HUES48 (cell line): Measurements from ENCODE around the gene TPM3.
A peak's percentile ranks its signal among the peaks of the same experiment; 100 is the strongest.

Experiments
- H3K27ac ChIP-seq: one replicate; pipeline ENCODE4 v1.7.0; 2013; ENCODE audit warnings: low read depth, low read length, inconsistent platforms
- H3K27me3 ChIP-seq: 2 replicates; pipeline ENCODE4 v1.6.1; 2013; ENCODE audit warnings: mild to moderate bottlenecking, low read length; ENCODE audit not compliant: control insufficient read depth, insufficient read depth
- H3K36me3 ChIP-seq: 2 replicates; pipeline ENCODE4 v1.6.1; 2013; ENCODE audit warnings: low read length; ENCODE audit not compliant: control insufficient read depth, insufficient read depth
- H3K4me1 ChIP-seq: 2 replicates; pipeline ENCODE4 v1.6.1; 2013; ENCODE audit warnings: mild to moderate bottlenecking, low read length; ENCODE audit not compliant: control insufficient read depth, insufficient read depth
- H3K4me3 ChIP-seq: 2 replicates; pipeline ENCODE4 v1.5.1; 2013; ENCODE audit warnings: mild to moderate bottlenecking, low read depth, low read length
- H3K9ac ChIP-seq: 2 replicates; pipeline ENCODE4 v1.6.1; 2013; ENCODE audit warnings: mild to moderate bottlenecking, low read depth, low read length, moderate library complexity
- H3K9me3 ChIP-seq: 2 replicates; pipeline ENCODE4 v1.6.1; 2013; ENCODE audit warnings: low read length; ENCODE audit not compliant: control insufficient read depth, insufficient read depth

TPM3 gene

DNA sequence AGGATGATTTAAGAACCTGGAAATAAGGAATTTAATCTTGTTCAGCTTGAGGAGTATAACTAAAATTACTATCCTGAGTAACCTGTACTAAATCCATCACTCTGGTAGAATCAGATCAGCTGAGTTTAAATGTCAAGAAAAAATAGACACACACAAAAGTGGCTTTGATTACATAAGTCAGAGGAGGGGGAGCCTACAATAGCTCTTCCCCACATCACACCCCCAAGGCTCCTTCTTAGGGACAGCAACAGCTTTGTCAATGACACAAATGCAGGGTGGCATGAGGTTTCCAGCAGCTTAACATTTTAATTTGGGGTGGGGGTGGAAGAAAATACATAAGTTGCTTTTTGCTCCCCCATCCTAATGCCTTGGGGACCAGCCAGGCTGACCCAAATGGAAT, 24.4 kb downstream of the TPM3 start:
- Histone ChIP-seq H3K4me3 (no peak overlapping the region), H3K36me3 (peaks cover 99% of the 10 kb centered on the region), H3K9me3 (no peaks in the 10 kb centered on the region), H3K9ac (no peak overlapping the region), H3K27me3 (no peaks in the 10 kb centered on the region), H3K4me1 (no peaks in the 10 kb centered on the region), H3K27ac (no peak overlapping the region)

DNA sequence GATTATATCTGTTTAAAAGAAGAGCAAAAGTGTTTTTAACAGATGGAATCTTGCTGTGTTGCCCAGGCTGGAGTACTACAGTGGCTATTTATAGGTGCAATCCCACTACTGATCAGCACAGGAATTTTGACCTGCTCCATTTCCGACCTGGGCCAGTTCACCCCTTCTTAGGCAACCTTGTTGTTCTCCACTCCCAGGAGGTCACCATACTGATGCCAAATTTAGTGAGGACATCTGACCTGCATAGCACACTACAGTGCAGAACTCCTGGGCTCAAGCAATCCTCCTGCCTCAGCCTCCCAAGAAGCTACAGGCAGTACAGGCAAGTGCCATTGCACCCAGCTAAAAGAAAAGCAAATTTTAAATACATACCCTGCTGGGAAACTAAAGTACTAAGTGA, 25.7 kb downstream of the TPM3 start:
- H3K36me3 ChIP-seq, result peaks cover 96% of the 10 kb centered on the region

GRCh38 chr1:154159554-154159953, 32.3 kb downstream of the TPM3 start:
- no peak overlapping the region for H3K27ac ChIP-seq
- H3K9ac ChIP-seq, result no peak overlapping the region
- peaks cover 11% of the 10 kb centered on the region; the same call in 1 of the 2 replicates for H3K4me1 ChIP-seq
- H3K9me3 ChIP-seq, result no peaks in the 10 kb centered on the region
- no peaks in the 10 kb centered on the region for H3K27me3 ChIP-seq
- peaks cover 93% of the 10 kb centered on the region for H3K36me3 ChIP-seq
- no peak overlapping the region for H3K4me3 ChIP-seq

More for the DNA sequence above, 25.7 kb downstream of the TPM3 start:
- H3K27me3 ChIP-seq, result no peaks in the 10 kb centered on the region
- H3K9me3 ChIP-seq, result no peaks in the 10 kb centered on the region
- H3K4me3 ChIP-seq, result no peak overlapping the region
- no peak overlapping the region for H3K9ac ChIP-seq
- no peak overlapping the region for H3K27ac ChIP-seq
- no peaks in the 10 kb centered on the region for H3K4me1 ChIP-seq

DNA sequence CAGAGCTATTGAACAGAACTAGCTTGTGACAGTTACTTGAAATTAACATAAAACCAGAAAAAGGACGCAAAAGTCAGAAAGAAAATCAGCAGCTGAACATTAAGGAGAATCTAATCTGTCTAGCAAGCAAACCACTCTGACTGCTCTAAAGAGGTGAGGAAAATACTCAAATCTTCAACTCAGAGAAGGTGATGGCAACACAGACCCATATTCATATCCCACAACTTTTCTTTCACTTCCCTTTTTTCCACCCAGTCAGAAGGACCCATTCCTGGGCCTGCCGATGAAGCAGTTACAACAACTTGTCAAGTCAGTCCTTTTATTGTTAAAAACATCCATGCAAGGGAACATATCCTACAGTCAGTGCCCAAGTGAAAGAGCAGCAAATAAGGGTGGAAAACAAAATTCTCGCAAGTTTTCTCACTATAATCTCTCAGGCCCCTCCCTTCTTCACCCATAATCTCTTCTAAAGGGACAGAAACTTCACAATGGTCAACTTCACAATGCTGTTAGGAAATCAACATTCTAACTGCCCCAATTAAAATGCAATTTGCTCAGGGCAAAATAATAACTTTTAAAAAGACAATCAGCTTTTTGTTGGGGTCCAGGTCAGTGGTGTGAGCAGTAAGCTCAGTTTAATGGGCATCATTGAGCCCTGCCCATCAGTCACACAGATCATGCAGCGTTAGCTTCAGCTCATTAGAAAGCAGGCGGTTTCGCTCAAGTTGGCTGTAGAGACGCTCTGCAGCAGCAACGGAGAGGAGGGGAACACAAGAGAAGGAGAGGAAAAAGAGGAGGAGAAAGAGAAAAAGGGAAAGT, 33.4 kb downstream of the TPM3 start:
- Histone ChIP-seq H3K27ac (no peak overlapping the region), H3K9me3 (no peaks in the 10 kb centered on the region), H3K4me1 (peaks cover 11% of the 10 kb centered on the region; the same call in 1 of the 2 replicates), H3K4me3 (no peak overlapping the region), H3K9ac (no peak overlapping the region), H3K27me3 (no peaks in the 10 kb centered on the region), H3K36me3 (peaks cover 83% of the 10 kb centered on the region)

GRCh38 chr1:154157520-154158306, 34.2 kb downstream of the TPM3 start:
- Histone ChIP-seq H3K4me1 (peaks cover 11% of the 10 kb centered on the region; the same call in 1 of the 2 replicates), H3K9ac (no peak overlapping the region), H3K36me3 (peaks cover 75% of the 10 kb centered on the region), H3K27ac (peak overlapping the region; percentile 56), H3K4me3 (no peak overlapping the region), H3K27me3 (no peaks in the 10 kb centered on the region), H3K9me3 (no peaks in the 10 kb centered on the region)

DNA sequence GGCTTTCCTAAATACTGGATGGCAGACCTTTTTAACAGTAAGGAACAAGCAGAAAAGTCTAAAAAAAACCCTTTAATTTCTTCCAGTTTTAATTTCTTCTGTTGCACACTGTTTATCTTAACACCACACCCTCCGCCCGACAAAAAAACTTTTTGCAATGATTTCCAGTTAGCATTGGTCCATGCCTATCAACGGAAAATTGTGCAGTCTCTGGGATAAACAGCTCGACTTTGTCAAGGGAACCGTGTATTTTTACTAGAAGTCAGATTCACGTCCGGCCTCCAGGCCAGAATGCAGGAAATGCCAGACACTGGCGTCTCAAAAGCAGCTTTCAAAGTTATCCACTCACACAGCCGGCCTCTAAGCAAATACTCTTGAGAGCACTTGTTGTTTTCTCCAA, 36.6 kb downstream of the TPM3 start:
- peak overlapping the region; percentile 8 for H3K27ac ChIP-seq
- H3K27me3 ChIP-seq, result no peaks in the 10 kb centered on the region
- no peaks in the 10 kb centered on the region for H3K9me3 ChIP-seq
- H3K4me3 ChIP-seq, result no peak overlapping the region
- H3K36me3 ChIP-seq, result peaks cover 53% of the 10 kb centered on the region
- H3K4me1 ChIP-seq, result peaks cover 11% of the 10 kb centered on the region; the same call in 1 of the 2 replicates
- H3K9ac ChIP-seq, result no peak overlapping the region

GRCh38 chr1:154154534-154155191, 37.2 kb downstream of the TPM3 start, which contains the start of gene NUP210L:
NUP210L (minus strand) TSS chr1:154155073.
- no peaks in the 10 kb centered on the region for H3K9me3 ChIP-seq

DNA sequence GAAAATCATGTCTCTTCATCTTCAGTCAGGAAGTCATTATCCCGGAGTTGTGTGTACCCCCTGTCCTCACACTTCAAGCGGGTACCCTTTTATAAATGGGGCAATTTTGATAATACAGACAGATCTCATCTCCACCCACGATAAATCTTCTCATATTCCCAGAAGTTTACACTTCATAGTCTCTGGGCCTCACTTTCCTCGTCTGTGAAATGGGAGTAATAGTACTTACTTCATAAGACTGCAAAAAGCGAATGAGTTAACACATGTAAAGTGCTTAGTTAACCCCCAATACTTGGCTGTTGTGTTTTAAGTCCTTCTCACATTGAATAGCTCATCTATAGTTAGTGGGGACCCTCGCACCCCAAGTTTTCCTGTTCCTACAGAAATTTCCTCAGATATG, 37.8 kb downstream of the TPM3 start:
- no peaks in the 10 kb centered on the region for H3K9me3 ChIP-seq
- H3K27me3 ChIP-seq, result no peaks in the 10 kb centered on the region
- peaks cover 11% of the 10 kb centered on the region; the same call in 1 of the 2 replicates for H3K4me1 ChIP-seq
- H3K36me3 ChIP-seq, result peaks cover 41% of the 10 kb centered on the region
- H3K4me3 ChIP-seq, result no peak overlapping the region
- H3K27ac ChIP-seq, result no peak overlapping the region
- no peak overlapping the region; the same call in 1 of the 2 replicates for H3K9ac ChIP-seq

More at GRCh38 chr1:154154534-154155191, 37.2 kb downstream of the TPM3 start, which contains the start of gene NUP210L:
- Histone ChIP-seq H3K27me3 (no peaks in the 10 kb centered on the region), H3K36me3 (peaks cover 47% of the 10 kb centered on the region), H3K4me1 (peaks cover 11% of the 10 kb centered on the region; the same call in 1 of the 2 replicates), H3K9ac (no peak within 1 kb of the TSS; the same call in 1 of the 2 replicates), H3K27ac (peak within 1 kb of the TSS; percentile 8), H3K4me3 (no peak within 1 kb of the TSS)

GRCh38 chr1:154151311-154151710, 40.6 kb downstream of the TPM3 start:
- peaks cover 14% of the 10 kb centered on the region for H3K36me3 ChIP-seq
- no peak overlapping the region for H3K4me3 ChIP-seq
- H3K9me3 ChIP-seq, result no peaks in the 10 kb centered on the region
- peaks cover 7% of the 10 kb centered on the region; the same call in 1 of the 2 replicates for H3K4me1 ChIP-seq
- no peak overlapping the region for H3K27ac ChIP-seq
- H3K27me3 ChIP-seq, result no peaks in the 10 kb centered on the region
- H3K9ac ChIP-seq, result no peak overlapping the region

GRCh38 chr1:154148807-154149206, 43.1 kb downstream of the TPM3 start:
- Histone ChIP-seq H3K9ac (no peak overlapping the region), H3K4me1 (no peaks in the 10 kb centered on the region), H3K27ac (no peak overlapping the region), H3K9me3 (no peaks in the 10 kb centered on the region), H3K36me3 (no peaks in the 10 kb centered on the region), H3K4me3 (no peak overlapping the region), H3K27me3 (no peaks in the 10 kb centered on the region)
